RKO (cell line): ENCODE results near the gene DPEP2NB.
"Not testable (repeated sequence)": the region's sequence is repeated elsewhere in the genome, so short reads cannot be mapped to it uniquely, and the experiment has no call there.

Experiments
- DNase-seq: peaks from one replicate; pipeline ENCODE4 v3.0.0-alpha.2; 2016; ENCODE audit warnings: low spot score

Gene DPEP2NB

GRCh38 chr16:68015681-68016080 is at the start of gene DPEP2NB:
DPEP2NB (minus strand) TSS chr16:68015911; CDS start chr16:68015770, 141 bp downstream.
- no peak for DNase-seq

GRCh38 chr16:68064791-68065365 is 49.2 kb upstream of the DPEP2NB start:
- DNase-seq = peak; percentile 68

GRCh38 chr16:68062910-68063393 is 47.2 kb upstream of the DPEP2NB start:
- no peak for DNase-seq

GRCh38 chr16:68061396-68061795 is 45.7 kb upstream of the DPEP2NB start:
- DNase-seq = no peak

GRCh38 chr16:68059804-68060203 is 44.1 kb upstream of the DPEP2NB start:
- no peak for DNase-seq

GRCh38 chr16:68055395-68055794 is 39.7 kb upstream of the DPEP2NB start:
- no peak for DNase-seq

- DNase-seq = no peak
Observed at GRCh38 chr16:68049449-68049848, 33.7 kb upstream of the DPEP2NB start.

GRCh38 chr16:68047987-68048386 is 32.3 kb upstream of the DPEP2NB start:
- no peak for DNase-seq

- DNase-seq = no peak
Observed at GRCh38 chr16:68046106-68046505, 30.4 kb upstream of the DPEP2NB start.

GRCh38 chr16:68041783-68042182 is 26.1 kb upstream of the DPEP2NB start:
- no peak for DNase-seq

GRCh38 chr16:68040506-68041288 is 25.0 kb upstream of the DPEP2NB start:
- peak; percentile 69 for DNase-seq

GRCh38 chr16:68037841-68038597 is 22.3 kb upstream of the DPEP2NB start:
- no peak for DNase-seq

GRCh38 chr16:68035227-68035626 is 19.5 kb upstream of the DPEP2NB start:
- DNase-seq = no peak

- no peak for DNase-seq
Observed at GRCh38 chr16:68033101-68033500, 17.4 kb upstream of the DPEP2NB start.

- no peak for DNase-seq
Observed at GRCh38 chr16:68031951-68032350, 16.2 kb upstream of the DPEP2NB start.

- not testable (repeated sequence) for DNase-seq
Observed at GRCh38 chr16:68030108-68030507, 14.4 kb upstream of the DPEP2NB start.

- DNase-seq = no peak
Observed at GRCh38 chr16:68028996-68029395, 13.3 kb upstream of the DPEP2NB start.

GRCh38 chr16:68022728-68023537 is 7.2 kb upstream of the DPEP2NB start, which contains the start of the genes DDX28 and DUS2:
DDX28 (minus strand) TSS chr16:68023232; CDS start chr16:68023202, 30 bp downstream.
DUS2 (plus strand) TSS chr16:68023284; CDS start chr16:68038024, 14,740 bp downstream.
- DNase-seq = peak; percentile 90

GRCh38 chr16:68022278-68022727 is 6.6 kb upstream of the DPEP2NB start:
- DNase-seq = peak; percentile 10

GRCh38 chr16:68021490-68021889 is 5.8 kb upstream of the DPEP2NB start:
- no peak for DNase-seq

GRCh38 chr16:68019167-68019680 is 3.5 kb upstream of the DPEP2NB start:
- no peak for DNase-seq
